Measurements from ENCODE around the gene HCN1. TPM values are rescaled to one million over a fixed set of nuclear protein-coding genes. Genes with fewer than 3 reads are reported as not detected.

HCN1 gene
- total and polyA plus RNA-seq, 2 of the 8 experiments (the other 6 are each of a cell fraction or from before 2014, with no cell fraction given), result 1.1 to 6.7 TPM

DNA sequence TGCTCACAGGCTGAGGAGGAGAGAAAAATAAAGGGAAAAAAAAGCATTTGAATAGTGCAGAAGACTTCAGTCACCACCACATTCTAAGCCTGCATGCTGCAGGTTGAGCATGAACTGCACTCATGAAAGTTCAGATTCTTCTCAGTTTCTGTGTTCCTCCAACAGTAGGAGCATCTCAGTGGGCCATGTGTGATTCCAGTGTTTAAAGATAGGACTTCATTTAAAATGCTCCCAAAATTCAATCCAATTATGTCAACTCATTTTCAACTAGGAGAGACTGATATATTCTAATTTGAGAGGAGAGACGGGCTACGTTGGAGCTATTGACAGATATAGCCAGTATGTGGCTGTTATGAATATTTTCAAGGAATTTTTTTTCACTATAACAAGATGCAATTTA, 186.8 kb downstream of the HCN1 start (continued):
- no peak for TF ChIP-seq HDAC2 (IDR thresholded peaks at IDR 0.05; ENCODE audit: borderline replicate concordance in 1 of 2, low read depth in 2 of 2, low read length in 2 of 2)

All from H1 (cell line).